H9 (cell line): Measurements from ENCODE around the gene RHBDD1. TPM values are rescaled to one million over a fixed set of nuclear protein-coding genes. Genes with fewer than 3 reads are reported as not detected.

Source experiments
- DNase-seq: peaks from one replicate; pipeline ENCODE4 v3.0.0-alpha.2; 2017
- H2AFZ ChIP-seq: one replicate; pipeline ENCODE4 v1.6.1; 2013; ENCODE audit warnings: mild to moderate bottlenecking, low read length, control low read depth, moderate library complexity
- H2AK5ac ChIP-seq: 2 replicates; pipeline ENCODE4 v1.6.1; 2013; ENCODE audit warnings: low read length, control low read depth, mixed read lengths; ENCODE audit not compliant: insufficient read length
- H2BK120ac ChIP-seq: one replicate; pipeline ENCODE4 v1.6.1; 2013; ENCODE audit warnings: low read depth, mild to moderate bottlenecking, low read length, control low read depth, inconsistent platforms; ENCODE audit not compliant: poor library complexity, severe bottlenecking
- H2BK12ac ChIP-seq: 2 replicates; pipeline ENCODE4 v1.6.1; 2013; ENCODE audit warnings: low read length, control low read depth, mixed read lengths, low read depth; ENCODE audit not compliant: insufficient read length
- H2BK15ac ChIP-seq: 2 replicates; pipeline ENCODE4 v1.6.1; 2013; ENCODE audit warnings: low read depth, low read length, control low read depth
- H2BK20ac ChIP-seq: one replicate; pipeline ENCODE4 v1.6.1; 2013; ENCODE audit warnings: low read depth, mild to moderate bottlenecking, low read length, control low read depth, inconsistent platforms; ENCODE audit not compliant: poor library complexity, severe bottlenecking
- H2BK5ac ChIP-seq: 2 replicates; pipeline ENCODE4 v1.6.1; 2013; ENCODE audit warnings: low read length, control low read depth, mixed read lengths; ENCODE audit not compliant: insufficient read length
- H3K14ac ChIP-seq: 2 replicates; pipeline ENCODE4 v1.6.1; 2013; ENCODE audit warnings: low read length, control low read depth; ENCODE audit not compliant: insufficient read depth
- H3K18ac ChIP-seq: 2 replicates; pipeline ENCODE4 v1.6.1; 2013; ENCODE audit warnings: low read depth, mild to moderate bottlenecking, mixed read lengths, low read length, control low read depth; ENCODE audit not compliant: insufficient read length
- H3K23ac ChIP-seq: 2 replicates; pipeline ENCODE4 v1.6.1; 2013; ENCODE audit warnings: low read length, control low read depth, mixed read lengths, low read depth; ENCODE audit not compliant: insufficient read length
- H3K23me2 ChIP-seq: 2 replicates; pipeline ENCODE4 v1.6.1; 2013; ENCODE audit warnings: low read depth, mild to moderate bottlenecking, mixed read lengths, low read length, control low read depth; ENCODE audit not compliant: insufficient read length, poor library complexity, severe bottlenecking
- H3K27ac ChIP-seq: 2 replicates; pipeline ENCODE4 v1.5.1; 2013; ENCODE audit warnings: low read length, control low read depth, mixed read lengths, low read depth; ENCODE audit not compliant: insufficient read length
- H3K27me3 ChIP-seq: 2 replicates; pipeline ENCODE4 v1.6.1; 2013; ENCODE audit warnings: low read length, control low read depth, inconsistent platforms; ENCODE audit not compliant: insufficient read depth
- H3K4ac ChIP-seq: 2 replicates; pipeline ENCODE4 v1.6.1; 2013; ENCODE audit warnings: low read depth, mild to moderate bottlenecking, control low read depth, inconsistent platforms, low read length, moderate library complexity
- H3K4me1 ChIP-seq: 2 replicates; pipeline ENCODE4 v1.6.1; 2013; ENCODE audit warnings: low read length, control low read depth, inconsistent platforms; ENCODE audit not compliant: insufficient read depth
- H3K4me2 ChIP-seq: 2 replicates; pipeline ENCODE4 v1.6.1; 2013; ENCODE audit warnings: low read length, control low read depth, mixed read lengths; ENCODE audit not compliant: insufficient read length, insufficient read depth
- H3K56ac ChIP-seq: 2 replicates; pipeline ENCODE4 v1.6.1; 2013; ENCODE audit warnings: low read depth, mild to moderate bottlenecking, mixed read lengths, low read length, control low read depth; ENCODE audit not compliant: insufficient read length
- H3K79me1 ChIP-seq: 2 replicates; pipeline ENCODE4 v1.6.1; 2013; ENCODE audit warnings: low read depth, mild to moderate bottlenecking, moderate library complexity, low read length, control low read depth, inconsistent platforms; ENCODE audit not compliant: insufficient read depth, poor library complexity, severe bottlenecking
- H3K79me2 ChIP-seq: 2 replicates; pipeline ENCODE4 v1.6.1; 2013; ENCODE audit warnings: low read length, control low read depth, inconsistent platforms; ENCODE audit not compliant: insufficient read depth
- H3K9ac ChIP-seq: 2 replicates; pipeline ENCODE4 v1.6.1; 2013; ENCODE audit warnings: low read length, control low read depth, mixed read lengths; ENCODE audit not compliant: insufficient read length; ENCODE audit errors: extremely low read depth
- H3K9me3 ChIP-seq: one replicate; pipeline ENCODE4 v1.6.1; 2013; ENCODE audit warnings: low read depth, low read length, inconsistent platforms; ENCODE audit not compliant: control insufficient read depth
- H3T11ph ChIP-seq: one replicate; pipeline ENCODE4 v1.6.1; 2013; ENCODE audit warnings: mild to moderate bottlenecking, low read length, control low read depth, inconsistent platforms
- H4K20me1 ChIP-seq: one replicate; pipeline ENCODE4 v1.6.1; 2013; ENCODE audit not compliant: control insufficient read depth, insufficient read length, insufficient read depth
- H4K5ac ChIP-seq: 2 replicates; pipeline ENCODE4 v1.6.1; 2013; ENCODE audit warnings: low read depth, mild to moderate bottlenecking, mixed read lengths, low read length, control low read depth; ENCODE audit not compliant: insufficient read length
- H4K8ac ChIP-seq: replicated peaks from 2 replicates; pipeline ENCODE4 v1.6.1; 2013; ENCODE audit warnings: low read length, control low read depth, mixed read lengths, low read depth; ENCODE audit not compliant: insufficient read length
- H4K91ac ChIP-seq: 2 replicates; pipeline ENCODE4 v1.6.1; 2013; ENCODE audit warnings: low read depth, mild to moderate bottlenecking, moderate library complexity, mixed read lengths, low read length, control low read depth; ENCODE audit not compliant: insufficient read length
- H3K27ac Mint-ChIP-seq, 3 experiments: 2 replicates in 2 of 3; 3 replicates in 1 of 3; pipeline ENCODE4 v1.8.0; 2020 to 2021; ENCODE audit warnings: mixed read lengths in 3 of 3, mild to moderate bottlenecking in 1 of 3, moderate library complexity in 1 of 3
- H3K27me3 Mint-ChIP-seq: 2 replicates; pipeline ENCODE4 v1.8.0; 2021; ENCODE audit warnings: low read depth, mild to moderate bottlenecking, moderate library complexity, mixed read lengths
- H3K36me3 Mint-ChIP-seq, 3 experiments: 2 replicates in 2 of 3; 3 replicates in 1 of 3; pipeline ENCODE4 v1.8.0; 2020 to 2021; ENCODE audit warnings: low read depth in 3 of 3, mixed read lengths in 3 of 3; ENCODE audit not compliant: insufficient read depth in 1 of 3
- H3K4me1 Mint-ChIP-seq, 2 experiments: 2 replicates each; pipeline ENCODE4 v1.8.0; 2020; ENCODE audit warnings: mixed read lengths in 2 of 2
- H3K4me3 Mint-ChIP-seq, 2 experiments: 2 replicates in 1 of 2; 3 replicates in 1 of 2; pipeline ENCODE4 v1.8.0; 2020 to 2021; ENCODE audit warnings: mild to moderate bottlenecking in 2 of 2, mixed read lengths in 2 of 2, moderate library complexity in 1 of 2
- H3K9me3 Mint-ChIP-seq, 2 experiments: 2 replicates in 1 of 2; 3 replicates in 1 of 2; pipeline ENCODE4 v1.8.0; 2020; ENCODE audit warnings: mild to moderate bottlenecking in 2 of 2, mixed read lengths in 2 of 2, moderate library complexity in 1 of 2
- CTCF ChIP-seq: fragments of 200-600 bp; sonication (generic); conservative IDR thresholded peaks from 3 replicates; pipeline ENCODE4 v1.8.0; 2021; ENCODE audit warnings: antibody characterized with exemption, mild to moderate bottlenecking
- WGBS: extraction: QIAGEN DNeasy Blood & Tissue Kit; methylation state at CpG from one replicate; pipeline ENCODE4 v1.1.7; 2013; ENCODE audit warnings: missing lambda C conversion rate, low lambda C conversion rate, mixed read lengths; ENCODE audit not compliant: insufficient read length; ENCODE audit errors: extremely low coverage; 5-methylcytosine and 5-hydroxymethylcytosine counted together
- total RNA-seq: library from RNA; stranded (reverse); gene quantifications from 2 replicates; pipeline ENCODE4 v1.2.1, GENCODE V29; 2021

Gene RHBDD1
- total RNA-seq, 1 experiment from 2014 or later, result 24.9 TPM

GRCh38 chr2:227016894-227017293, 181.0 kb downstream of the RHBDD1 start:
- H3K27me3 ChIP-seq, result no peaks in the 10 kb centered on the region
- H3K56ac ChIP-seq, result no peak overlapping the region
- no peaks in the 10 kb centered on the region for H3K79me1 ChIP-seq
- H3K4me2 ChIP-seq, result no peak overlapping the region
- no peak overlapping the region; a peak in 1 of 7 replicates for H3K27ac Mint-ChIP-seq
- H3K27me3 Mint-ChIP-seq, result no peaks in the 10 kb centered on the region
- H4K91ac ChIP-seq, result no peak overlapping the region
- H3K27ac ChIP-seq, result no peak overlapping the region
- H2BK5ac ChIP-seq, result no peak overlapping the region
- H3K4me1 ChIP-seq, result no peaks in the 10 kb centered on the region
- no peak overlapping the region for H3K9ac ChIP-seq
- H4K5ac ChIP-seq, result no peak overlapping the region
- H3K23ac ChIP-seq, result no peak overlapping the region
- H2BK120ac ChIP-seq, result no peak overlapping the region
- no peak overlapping the region for H3K4me3 Mint-ChIP-seq
- no peaks in the 10 kb centered on the region for H3K9me3 Mint-ChIP-seq
- H3K23me2 ChIP-seq, result no peaks in the 10 kb centered on the region
- H3K18ac ChIP-seq, result no peak overlapping the region
- DNase-seq, result no peak
- H2BK12ac ChIP-seq, result no peak overlapping the region
- no peaks in the 10 kb centered on the region for H4K20me1 ChIP-seq
- no peak overlapping the region for H3K4ac ChIP-seq
- H3T11ph ChIP-seq, result no peak overlapping the region
- no peak overlapping the region for H3K14ac ChIP-seq
- no peak for TF ChIP-seq CTCF
- H4K8ac ChIP-seq, result no peak overlapping the region
- no peak overlapping the region for H2BK15ac ChIP-seq
- no peak overlapping the region for H2AK5ac ChIP-seq
- no peaks in the 10 kb centered on the region for H3K9me3 ChIP-seq
- H3K79me2 ChIP-seq, result no peaks in the 10 kb centered on the region
- 0 out of 4 replicates have a peak, but pooled peaks cover 0 to 3% of the 10 kb centered on the region in 2 experiments for H3K4me1 Mint-ChIP-seq
- H3K36me3 Mint-ChIP-seq, result no peaks in the 10 kb centered on the region; a peak in 1 of 7 replicates
- H2AFZ ChIP-seq, result no peak overlapping the region
- WGBS, result no CpG with 5 or more reads among the region's 4 CpGs
- H2BK20ac ChIP-seq, result no peak overlapping the region
